Mucosa of gallbladder (tissue), 1 donor: Measurements from ENCODE around the gene COMMD1. TPM values are rescaled to one million over a fixed set of nuclear protein-coding genes. Genes with fewer than 3 reads are reported as not detected.
"Not testable (repeated sequence)": the region's sequence is repeated elsewhere in the genome, so short reads cannot be mapped to it uniquely, and the experiment has no call there.

Experiments
- DNase-seq: peaks from one replicate; pipeline ENCODE4 v3.0.0-alpha.2; 2020; ENCODE audit warnings: low spot score
- total RNA-seq: library from RNA; stranded (reverse); gene quantifications from one replicate; pipeline ENCODE4 v1.2.1, GENCODE V29; 2021
- donor health status: DM: no; HTN: no; CAD: no.

The COMMD1 gene
- total RNA-seq, 1 donor from 2014 or later: 35.0 TPM

- no peak for DNase-seq
These were observed 111.5 kb downstream of the COMMD1 start for GRCh38 chr2:62016957-62017356.

GRCh38 chr2:62029910-62030309 lies 124.4 kb downstream of the COMMD1 start:
- DNase-seq: no peak

- DNase-seq: no peak
These were observed 125.4 kb downstream of the COMMD1 start for GRCh38 chr2:62030902-62031301.

GRCh38 chr2:62032096-62032495 lies 126.6 kb downstream of the COMMD1 start:
- no peak for DNase-seq

- DNase-seq: no peak
These were observed 129.2 kb downstream of the COMMD1 start for GRCh38 chr2:62034715-62035114.

GRCh38 chr2:62036229-62036628 lies 130.8 kb downstream of the COMMD1 start:
- DNase-seq: no peak

- DNase-seq: no peak
These were observed 131.3 kb downstream of the COMMD1 start for GRCh38 chr2:62036761-62037250.

GRCh38 chr2:62038975-62039771 lies 133.7 kb downstream of the COMMD1 start:
- no peak for DNase-seq

- DNase-seq: no peak
These were observed 135.5 kb downstream of the COMMD1 start for GRCh38 chr2:62040926-62041325.

GRCh38 chr2:62041701-62042385 lies 136.4 kb downstream of the COMMD1 start:
- DNase-seq: not testable (repeated sequence)

GRCh38 chr2:62042400-62042799 lies 136.9 kb downstream of the COMMD1 start:
- no peak for DNase-seq

GRCh38 chr2:62042944-62043343 lies 137.5 kb downstream of the COMMD1 start:
- DNase-seq: no peak

- DNase-seq: no peak
These were observed 139.6 kb downstream of the COMMD1 start for GRCh38 chr2:62045017-62045543.

- no peak for DNase-seq
These were observed 140.7 kb downstream of the COMMD1 start for GRCh38 chr2:62046141-62046540.

- no peak for DNase-seq
These were observed 145.1 kb downstream of the COMMD1 start for GRCh38 chr2:62050456-62051045.

GRCh38 chr2:62054029-62054791 lies 148.7 kb downstream of the COMMD1 start:
- no peak for DNase-seq

GRCh38 chr2:62054916-62055450 lies 149.5 kb downstream of the COMMD1 start:
- no peak for DNase-seq

- no peak for DNase-seq
These were observed 150.4 kb downstream of the COMMD1 start for GRCh38 chr2:62055724-62056336.

- DNase-seq: no peak
These were observed 150.9 kb downstream of the COMMD1 start for GRCh38 chr2:62056341-62056740.

GRCh38 chr2:62065243-62065642 lies 159.8 kb downstream of the COMMD1 start:
- DNase-seq: no peak

- no peak for DNase-seq
These were observed 165.7 kb downstream of the COMMD1 start for GRCh38 chr2:62071126-62071598.
